HuH-7 (cell line): ENCODE measurements around the gene RASA3.

Source experiments
- DNase-seq: peaks from one replicate; pipeline ENCODE4 v3.0.0; 2011; ENCODE audit warnings: low spot score

The RASA3 gene

GRCh38 chr13:114019367-114019766 lies 113.1 kb downstream of the RASA3 start:
- DNase-seq, result no peak

- no peak for DNase-seq
Measured at GRCh38 chr13:114018461-114019055, 113.9 kb downstream of the RASA3 start.

GRCh38 chr13:114017966-114018365 lies 114.5 kb downstream of the RASA3 start:
- DNase-seq, result no peak

- DNase-seq, result no peak
Measured at GRCh38 chr13:114017028-114017630, 115.3 kb downstream of the RASA3 start.

- DNase-seq, result no peak
Measured at GRCh38 chr13:114016321-114017027, 115.9 kb downstream of the RASA3 start.

GRCh38 chr13:114015969-114016295 lies 116.5 kb downstream of the RASA3 start:
- no peak for DNase-seq

- DNase-seq, result no peak
Measured at GRCh38 chr13:114015111-114015968, 117.1 kb downstream of the RASA3 start.

GRCh38 chr13:114013952-114014629 lies 118.3 kb downstream of the RASA3 start:
- no peak for DNase-seq

- no peak for DNase-seq
Measured at GRCh38 chr13:114013336-114013735, 119.1 kb downstream of the RASA3 start.

GRCh38 chr13:114012921-114013320 lies 119.5 kb downstream of the RASA3 start:
- no peak for DNase-seq

GRCh38 chr13:114012141-114012540 lies 120.3 kb downstream of the RASA3 start:
- DNase-seq, result no peak

GRCh38 chr13:114011226-114011625 lies 121.2 kb downstream of the RASA3 start:
- DNase-seq, result no peak

- DNase-seq, result no peak
Measured at GRCh38 chr13:114010401-114011101, 121.9 kb downstream of the RASA3 start.

- DNase-seq, result no peak
Measured at GRCh38 chr13:114009590-114010400, 122.6 kb downstream of the RASA3 start.

- no peak for DNase-seq
Measured at GRCh38 chr13:114008964-114009589, 123.3 kb downstream of the RASA3 start.

GRCh38 chr13:114007566-114007965 lies 124.9 kb downstream of the RASA3 start:
- DNase-seq, result no peak

GRCh38 chr13:114005206-114005724 lies 127.2 kb downstream of the RASA3 start:
- DNase-seq, result no peak

GRCh38 chr13:114004420-114005205 lies 127.8 kb downstream of the RASA3 start:
- no peak for DNase-seq

GRCh38 chr13:114002771-114003321 lies 129.6 kb downstream of the RASA3 start:
- no peak for DNase-seq
